ENCODE data around the gene SLC4A9.
A peak's percentile ranks its signal among the peaks of the same experiment; 100 is the strongest.

Gene SLC4A9

DNA sequence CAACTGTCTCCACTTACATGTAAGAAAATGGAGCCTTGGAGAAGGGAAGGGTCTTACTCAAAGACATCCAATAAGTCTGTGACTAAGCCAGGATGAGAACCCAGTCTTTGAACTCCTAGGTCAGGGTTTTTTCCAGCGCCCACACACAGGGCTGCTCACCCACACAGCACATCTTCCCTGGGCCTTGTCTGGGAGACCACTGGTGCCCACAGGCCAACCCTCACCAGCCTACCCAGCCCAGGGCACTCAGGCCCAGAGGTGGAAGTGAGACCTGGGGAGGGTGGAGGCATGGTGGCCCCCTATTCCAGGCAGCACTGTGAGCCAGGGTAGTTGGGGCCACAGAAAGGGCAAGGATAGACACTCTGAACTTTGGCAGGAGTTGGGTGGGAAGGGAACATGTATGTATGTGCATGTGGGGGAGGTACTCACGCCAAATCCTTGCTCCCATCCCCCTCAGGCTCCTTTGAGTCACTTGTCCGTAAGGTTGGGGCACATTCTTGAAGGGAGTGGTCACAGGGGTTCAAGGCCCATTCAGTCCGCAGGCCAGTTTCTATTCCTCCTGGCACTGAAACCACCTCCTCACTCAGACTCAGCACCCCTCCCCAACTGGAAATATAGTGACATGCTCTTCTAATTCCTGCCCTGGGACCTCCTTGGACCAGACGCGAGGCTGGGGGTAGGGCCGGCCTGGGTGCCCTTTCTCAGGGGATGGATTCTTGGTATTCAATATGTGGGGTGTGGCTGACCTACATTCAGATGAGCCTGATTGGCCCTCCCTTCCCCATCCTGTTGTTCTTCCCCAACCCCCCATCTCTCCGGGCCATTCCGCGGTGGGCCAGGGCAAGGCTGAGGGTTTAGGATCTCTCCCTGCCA is 2.9 kb upstream of the SLC4A9 start (continued):
- TF ChIP-seq ZNF155 (tag by site-specific recombination; IDR thresholded peaks at IDR 0.05) (no peak), ZNF214 (tag by site-specific recombination; IDR thresholded peaks at IDR 0.05; ENCODE audit: borderline replicate concordance) (no peak), ZNF366 (tag by site-specific recombination; conservative IDR thresholded peaks at IDR 0.05) (no peak), ZNF133 (tag by site-specific recombination; IDR thresholded peaks at IDR 0.05) (no peak), ZNF777 (tag by site-specific recombination; IDR thresholded peaks at IDR 0.05; ENCODE audit: borderline replicate concordance) (no peak), ZNF391 (tag by site-specific recombination; IDR thresholded peaks at IDR 0.05; ENCODE audit: borderline replicate concordance, low read depth) (no peak), ZNF174 (tag by site-specific recombination; IDR thresholded peaks at IDR 0.05) (no peak), ZNF433 (tag by site-specific recombination; IDR thresholded peaks at IDR 0.05; ENCODE audit: low read depth) (no peak), ZNF48 (tag by site-specific recombination; IDR thresholded peaks at IDR 0.05) (no peak), MEIS1 (CRISPR knock-in tag; IDR thresholded peaks at IDR 0.05; ENCODE audit: borderline replicate concordance) (no peak), EGR2 (tag by site-specific recombination; IDR thresholded peaks at IDR 0.05; ENCODE audit: low read depth) (peak; percentile 65; the same call in 1 of the 2 replicates), BCL11B (tag by site-specific recombination; IDR thresholded peaks at IDR 0.05; ENCODE audit: low read depth) (no peak), ZNF19 (tag by site-specific recombination; IDR thresholded peaks at IDR 0.05; ENCODE audit: low read depth) (no peak), ZNF416 (tag by site-specific recombination; IDR thresholded peaks at IDR 0.05) (no peak), GLIS2 (tag by site-specific recombination; IDR thresholded peaks at IDR 0.05) (no peak), MYNN (tag by site-specific recombination; IDR thresholded peaks at IDR 0.05; ENCODE audit: borderline replicate concordance) (no peak), ZNF670 (tag by site-specific recombination; IDR thresholded peaks at IDR 0.05; ENCODE audit: low read depth) (no peak), ZNF473 (tag by site-specific recombination; IDR thresholded peaks at IDR 0.05) (no peak), HOXC10 (CRISPR knock-in tag; IDR thresholded peaks at IDR 0.05) (no peak)
- TF ChIP-seq, protein P1, sequence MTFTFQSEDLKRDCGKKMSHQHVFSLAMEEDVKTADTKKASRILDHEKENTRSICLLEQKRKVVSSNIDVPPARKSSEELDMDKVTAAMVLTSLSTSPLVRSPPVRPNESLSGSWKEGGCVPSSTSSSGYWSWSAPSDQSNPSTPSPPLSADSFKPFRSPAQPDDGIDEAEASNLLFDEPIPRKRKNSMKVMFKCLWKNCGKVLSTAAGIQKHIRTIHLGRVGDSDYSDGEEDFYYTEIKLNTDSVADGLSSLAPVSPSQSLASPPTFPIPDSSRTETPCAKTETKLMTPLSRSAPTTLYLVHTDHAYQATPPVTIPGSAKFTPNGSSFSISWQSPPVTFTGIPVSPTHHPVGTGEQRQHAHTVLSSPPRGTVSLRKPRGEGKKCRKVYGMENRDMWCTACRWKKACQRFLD (tag by site-specific recombination; IDR thresholded peaks at IDR 0.05), result no peak
- TF ChIP-seq, protein P2, sequence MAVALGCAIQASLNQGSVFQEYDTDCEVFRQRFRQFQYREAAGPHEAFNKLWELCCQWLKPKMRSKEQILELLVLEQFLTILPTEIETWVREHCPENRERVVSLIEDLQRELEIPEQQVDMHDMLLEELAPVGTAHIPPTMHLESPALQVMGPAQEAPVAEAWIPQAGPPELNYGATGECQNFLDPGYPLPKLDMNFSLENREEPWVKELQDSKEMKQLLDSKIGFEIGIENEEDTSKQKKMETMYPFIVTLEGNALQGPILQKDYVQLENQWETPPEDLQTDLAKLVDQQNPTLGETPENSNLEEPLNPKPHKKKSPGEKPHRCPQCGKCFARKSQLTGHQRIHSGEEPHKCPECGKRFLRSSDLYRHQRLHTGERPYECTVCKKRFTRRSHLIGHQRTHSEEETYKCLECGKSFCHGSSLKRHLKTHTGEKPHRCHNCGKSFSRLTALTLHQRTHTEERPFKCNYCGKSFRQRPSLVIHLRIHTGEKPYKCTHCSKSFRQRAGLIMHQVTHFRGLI (tag by site-specific recombination; IDR thresholded peaks at IDR 0.05), result no peak
- TF ChIP-seq, protein P3, sequence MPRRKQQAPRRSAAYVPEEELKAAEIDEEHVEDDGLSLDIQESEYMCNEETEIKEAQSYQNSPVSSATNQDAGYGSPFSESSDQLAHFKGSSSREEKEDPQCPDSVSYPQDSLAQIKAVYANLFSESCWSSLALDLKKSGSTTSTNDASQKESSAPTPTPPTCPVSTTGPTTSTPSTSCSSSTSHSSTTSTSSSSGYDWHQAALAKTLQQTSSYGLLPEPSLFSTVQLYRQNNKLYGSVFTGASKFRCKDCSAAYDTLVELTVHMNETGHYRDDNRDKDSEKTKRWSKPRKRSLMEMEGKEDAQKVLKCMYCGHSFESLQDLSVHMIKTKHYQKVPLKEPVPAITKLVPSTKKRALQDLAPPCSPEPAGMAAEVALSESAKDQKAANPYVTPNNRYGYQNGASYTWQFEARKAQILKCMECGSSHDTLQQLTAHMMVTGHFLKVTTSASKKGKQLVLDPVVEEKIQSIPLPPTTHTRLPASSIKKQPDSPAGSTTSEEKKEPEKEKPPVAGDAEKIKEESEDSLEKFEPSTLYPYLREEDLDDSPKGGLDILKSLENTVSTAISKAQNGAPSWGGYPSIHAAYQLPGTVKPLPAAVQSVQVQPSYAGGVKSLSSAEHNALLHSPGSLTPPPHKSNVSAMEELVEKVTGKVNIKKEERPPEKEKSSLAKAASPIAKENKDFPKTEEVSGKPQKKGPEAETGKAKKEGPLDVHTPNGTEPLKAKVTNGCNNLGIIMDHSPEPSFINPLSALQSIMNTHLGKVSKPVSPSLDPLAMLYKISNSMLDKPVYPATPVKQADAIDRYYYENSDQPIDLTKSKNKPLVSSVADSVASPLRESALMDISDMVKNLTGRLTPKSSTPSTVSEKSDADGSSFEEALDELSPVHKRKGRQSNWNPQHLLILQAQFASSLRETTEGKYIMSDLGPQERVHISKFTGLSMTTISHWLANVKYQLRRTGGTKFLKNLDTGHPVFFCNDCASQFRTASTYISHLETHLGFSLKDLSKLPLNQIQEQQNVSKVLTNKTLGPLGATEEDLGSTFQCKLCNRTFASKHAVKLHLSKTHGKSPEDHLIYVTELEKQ (tag by site-specific recombination; IDR thresholded peaks at IDR 0.05; ENCODE audit: borderline replicate concordance), result no peak
- TF ChIP-seq, protein P4, sequence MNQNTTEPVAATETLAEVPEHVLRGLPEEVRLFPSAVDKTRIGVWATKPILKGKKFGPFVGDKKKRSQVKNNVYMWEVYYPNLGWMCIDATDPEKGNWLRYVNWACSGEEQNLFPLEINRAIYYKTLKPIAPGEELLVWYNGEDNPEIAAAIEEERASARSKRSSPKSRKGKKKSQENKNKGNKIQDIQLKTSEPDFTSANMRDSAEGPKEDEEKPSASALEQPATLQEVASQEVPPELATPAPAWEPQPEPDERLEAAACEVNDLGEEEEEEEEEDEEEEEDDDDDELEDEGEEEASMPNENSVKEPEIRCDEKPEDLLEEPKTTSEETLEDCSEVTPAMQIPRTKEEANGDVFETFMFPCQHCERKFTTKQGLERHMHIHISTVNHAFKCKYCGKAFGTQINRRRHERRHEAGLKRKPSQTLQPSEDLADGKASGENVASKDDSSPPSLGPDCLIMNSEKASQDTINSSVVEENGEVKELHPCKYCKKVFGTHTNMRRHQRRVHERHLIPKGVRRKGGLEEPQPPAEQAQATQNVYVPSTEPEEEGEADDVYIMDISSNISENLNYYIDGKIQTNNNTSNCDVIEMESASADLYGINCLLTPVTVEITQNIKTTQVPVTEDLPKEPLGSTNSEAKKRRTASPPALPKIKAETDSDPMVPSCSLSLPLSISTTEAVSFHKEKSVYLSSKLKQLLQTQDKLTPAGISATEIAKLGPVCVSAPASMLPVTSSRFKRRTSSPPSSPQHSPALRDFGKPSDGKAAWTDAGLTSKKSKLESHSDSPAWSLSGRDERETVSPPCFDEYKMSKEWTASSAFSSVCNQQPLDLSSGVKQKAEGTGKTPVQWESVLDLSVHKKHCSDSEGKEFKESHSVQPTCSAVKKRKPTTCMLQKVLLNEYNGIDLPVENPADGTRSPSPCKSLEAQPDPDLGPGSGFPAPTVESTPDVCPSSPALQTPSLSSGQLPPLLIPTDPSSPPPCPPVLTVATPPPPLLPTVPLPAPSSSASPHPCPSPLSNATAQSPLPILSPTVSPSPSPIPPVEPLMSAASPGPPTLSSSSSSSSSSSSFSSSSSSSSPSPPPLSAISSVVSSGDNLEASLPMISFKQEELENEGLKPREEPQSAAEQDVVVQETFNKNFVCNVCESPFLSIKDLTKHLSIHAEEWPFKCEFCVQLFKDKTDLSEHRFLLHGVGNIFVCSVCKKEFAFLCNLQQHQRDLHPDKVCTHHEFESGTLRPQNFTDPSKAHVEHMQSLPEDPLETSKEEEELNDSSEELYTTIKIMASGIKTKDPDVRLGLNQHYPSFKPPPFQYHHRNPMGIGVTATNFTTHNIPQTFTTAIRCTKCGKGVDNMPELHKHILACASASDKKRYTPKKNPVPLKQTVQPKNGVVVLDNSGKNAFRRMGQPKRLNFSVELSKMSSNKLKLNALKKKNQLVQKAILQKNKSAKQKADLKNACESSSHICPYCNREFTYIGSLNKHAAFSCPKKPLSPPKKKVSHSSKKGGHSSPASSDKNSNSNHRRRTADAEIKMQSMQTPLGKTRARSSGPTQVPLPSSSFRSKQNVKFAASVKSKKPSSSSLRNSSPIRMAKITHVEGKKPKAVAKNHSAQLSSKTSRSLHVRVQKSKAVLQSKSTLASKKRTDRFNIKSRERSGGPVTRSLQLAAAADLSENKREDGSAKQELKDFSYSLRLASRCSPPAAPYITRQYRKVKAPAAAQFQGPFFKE (tag by site-specific recombination; IDR thresholded peaks at IDR 0.05; ENCODE audit: borderline replicate concordance), result no peak
- TF ChIP-seq, protein P5, sequence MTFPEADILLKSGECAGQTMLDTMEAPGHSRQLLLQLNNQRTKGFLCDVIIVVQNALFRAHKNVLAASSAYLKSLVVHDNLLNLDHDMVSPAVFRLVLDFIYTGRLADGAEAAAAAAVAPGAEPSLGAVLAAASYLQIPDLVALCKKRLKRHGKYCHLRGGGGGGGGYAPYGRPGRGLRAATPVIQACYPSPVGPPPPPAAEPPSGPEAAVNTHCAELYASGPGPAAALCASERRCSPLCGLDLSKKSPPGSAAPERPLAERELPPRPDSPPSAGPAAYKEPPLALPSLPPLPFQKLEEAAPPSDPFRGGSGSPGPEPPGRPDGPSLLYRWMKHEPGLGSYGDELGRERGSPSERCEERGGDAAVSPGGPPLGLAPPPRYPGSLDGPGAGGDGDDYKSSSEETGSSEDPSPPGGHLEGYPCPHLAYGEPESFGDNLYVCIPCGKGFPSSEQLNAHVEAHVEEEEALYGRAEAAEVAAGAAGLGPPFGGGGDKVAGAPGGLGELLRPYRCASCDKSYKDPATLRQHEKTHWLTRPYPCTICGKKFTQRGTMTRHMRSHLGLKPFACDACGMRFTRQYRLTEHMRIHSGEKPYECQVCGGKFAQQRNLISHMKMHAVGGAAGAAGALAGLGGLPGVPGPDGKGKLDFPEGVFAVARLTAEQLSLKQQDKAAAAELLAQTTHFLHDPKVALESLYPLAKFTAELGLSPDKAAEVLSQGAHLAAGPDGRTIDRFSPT (tag by site-specific recombination; IDR thresholded peaks at IDR 0.05), result 0 out of 2 replicates have a peak, but pooled peaks have one; percentile 29
